Effector memory CD8-positive, alpha-beta T cell (primary cell): ENCODE data around the gene GNLY.
"Not testable (repeated sequence)": the region's sequence is repeated elsewhere in the genome, so short reads cannot be mapped to it uniquely, and the experiment has no call there.

ENCODE experiments used
- ATAC-seq: fragments of 150-1000 bp; cut with Tn5 transposase; replicated peaks from 2 replicates; pipeline ENCODE4 v1.10.0; 2021; ENCODE audit warnings: mild to moderate bottlenecking, moderate library complexity
- DNase-seq, 3 experiments: peaks; one replicate each; pipeline ENCODE4 v3.0.0; 2021
- H3K27ac Mint-ChIP-seq, 2 donors: one replicate each; pipeline ENCODE4 v1.8.0; 2022; ENCODE audit warnings: mild to moderate bottlenecking in 2 of 2, mixed read lengths in 2 of 2, moderate library complexity in 2 of 2
- H3K27me3 Mint-ChIP-seq, 2 donors: one replicate each; pipeline ENCODE4 v1.8.0; 2022; ENCODE audit warnings: mixed read lengths in 2 of 2
- H3K36me3 Mint-ChIP-seq: one replicate; pipeline ENCODE4 v1.8.0; 2022; ENCODE audit warnings: mild to moderate bottlenecking, moderate library complexity, mixed read lengths; ENCODE audit not compliant: insufficient read depth
- H3K4me1 Mint-ChIP-seq, 2 donors: one replicate each; pipeline ENCODE4 v1.8.0; 2022; ENCODE audit warnings: low read depth in 2 of 2, mixed read lengths in 2 of 2
- H3K4me3 Mint-ChIP-seq, 2 donors: one replicate each; pipeline ENCODE4 v1.8.0; 2022; ENCODE audit warnings: mild to moderate bottlenecking in 2 of 2, mixed read lengths in 2 of 2, moderate library complexity in 2 of 2
- H3K9me3 Mint-ChIP-seq, 2 donors: one replicate each; pipeline ENCODE4 v1.8.0; 2022; ENCODE audit warnings: mixed read lengths in 2 of 2

Gene GNLY

GRCh38 chr2:85659324-85659981 is 34.7 kb upstream of the GNLY start:
- Mint-ChIP-seq H3K27ac (peak overlapping the region; percentile 57 to 77), H3K27me3 (no peaks in the 10 kb centered on the region), H3K36me3 (peaks cover 12% of the 10 kb centered on the region), H3K9me3 (no peaks in the 10 kb centered on the region), H3K4me3 (no peak overlapping the region), H3K4me1 (peaks cover 0 to 3% of the 10 kb centered on the region in 2 donors)
- ATAC-seq (no peak), DNase-seq (no peak)

GRCh38 chr2:85660301-85660700 is 33.9 kb upstream of the GNLY start:
- not testable (repeated sequence) for DNase-seq, H3K9me3 Mint-ChIP-seq, ATAC-seq, H3K27ac Mint-ChIP-seq, H3K27me3 Mint-ChIP-seq, H3K36me3 Mint-ChIP-seq, H3K4me3 Mint-ChIP-seq, H3K4me1 Mint-ChIP-seq

GRCh38 chr2:85660725-85661124 is 33.4 kb upstream of the GNLY start:
- DNase-seq (no peak), ATAC-seq (no peak)
- peaks cover 0 to 3% of the 10 kb centered on the region in 2 donors for H3K4me1 Mint-ChIP-seq
- H3K27ac Mint-ChIP-seq: no peak overlapping the region
- no peaks in the 10 kb centered on the region for H3K9me3 Mint-ChIP-seq
- H3K27me3 Mint-ChIP-seq: peaks cover 0 to under 1% of the 10 kb centered on the region in 2 donors
- H3K36me3 Mint-ChIP-seq: peaks cover 3% of the 10 kb centered on the region
- no peak overlapping the region for H3K4me3 Mint-ChIP-seq

GRCh38 chr2:85661139-85661858 is 32.9 kb upstream of the GNLY start:
- Mint-ChIP-seq H3K27ac (no peak overlapping the region), H3K9me3 (no peaks in the 10 kb centered on the region), H3K36me3 (peaks cover 2% of the 10 kb centered on the region), H3K4me3 (no peak overlapping the region), H3K4me1 (peaks cover 0 to 3% of the 10 kb centered on the region in 2 donors), H3K27me3 (peaks cover 0 to 6% of the 10 kb centered on the region in 2 donors)
- no peak for DNase-seq
- ATAC-seq: no peak

GRCh38 chr2:85662899-85663593 is 31.1 kb upstream of the GNLY start:
- H3K9me3 Mint-ChIP-seq: no peaks in the 10 kb centered on the region
- no peaks in the 10 kb centered on the region for H3K36me3 Mint-ChIP-seq
- H3K27me3 Mint-ChIP-seq: peaks cover 0 to 13% of the 10 kb centered on the region in 2 donors
- H3K4me1 Mint-ChIP-seq: peaks cover 0 to 3% of the 10 kb centered on the region in 2 donors
- ATAC-seq: no peak
- no peak for DNase-seq
- peak overlapping the region in 1 of 2 donors; percentile 57 for H3K27ac Mint-ChIP-seq
- H3K4me3 Mint-ChIP-seq: no peak overlapping the region

GRCh38 chr2:85663594-85664565 is 30.3 kb upstream of the GNLY start:
- DNase-seq: no peak
- peaks cover 0 to 3% of the 10 kb centered on the region in 2 donors for H3K4me1 Mint-ChIP-seq
- H3K27ac Mint-ChIP-seq: peak overlapping the region in 1 of 2 donors; percentile 57
- no peaks in the 10 kb centered on the region for H3K36me3 Mint-ChIP-seq
- H3K9me3 Mint-ChIP-seq: no peaks in the 10 kb centered on the region
- no peak for ATAC-seq
- no peak overlapping the region for H3K4me3 Mint-ChIP-seq
- peaks cover 0 to 13% of the 10 kb centered on the region in 2 donors for H3K27me3 Mint-ChIP-seq

- no peak for DNase-seq
- Mint-ChIP-seq H3K9me3 (no peaks in the 10 kb centered on the region), H3K4me1 (no peaks in the 10 kb centered on the region), H3K36me3 (no peaks in the 10 kb centered on the region), H3K4me3 (no peak overlapping the region), H3K27ac (no peak overlapping the region), H3K27me3 (peaks cover 0 to 13% of the 10 kb centered on the region in 2 donors)
- no peak for ATAC-seq
Measured at GRCh38 chr2:85665264-85665937, 28.8 kb upstream of the GNLY start.

GRCh38 chr2:85666016-85666415 is 28.1 kb upstream of the GNLY start:
- Mint-ChIP-seq H3K27ac (no peak overlapping the region), H3K4me3 (no peak overlapping the region), H3K27me3 (peaks cover 0 to 13% of the 10 kb centered on the region in 2 donors), H3K9me3 (no peaks in the 10 kb centered on the region), H3K36me3 (no peaks in the 10 kb centered on the region), H3K4me1 (no peaks in the 10 kb centered on the region)
- DNase-seq (no peak), ATAC-seq (no peak)

- Mint-ChIP-seq H3K9me3 (no peaks in the 10 kb centered on the region), H3K4me1 (no peaks in the 10 kb centered on the region), H3K27ac (no peak overlapping the region), H3K27me3 (peaks cover 0 to 13% of the 10 kb centered on the region in 2 donors), H3K4me3 (no peak overlapping the region), H3K36me3 (no peaks in the 10 kb centered on the region)
- DNase-seq (no peak), ATAC-seq (no peak)
Measured at GRCh38 chr2:85666435-85667316, 27.5 kb upstream of the GNLY start.

- ATAC-seq (no peak), DNase-seq (no peak)
- Mint-ChIP-seq H3K27ac (no peak overlapping the region), H3K4me3 (no peak overlapping the region), H3K36me3 (no peaks in the 10 kb centered on the region), H3K4me1 (no peaks in the 10 kb centered on the region), H3K9me3 (no peaks in the 10 kb centered on the region), H3K27me3 (peaks cover 0 to 13% of the 10 kb centered on the region in 2 donors)
Measured at GRCh38 chr2:85667561-85668008, 26.6 kb upstream of the GNLY start.

GRCh38 chr2:85668009-85668856 is 25.9 kb upstream of the GNLY start, which contains the start of gene SFTPB:
Gene SFTPB (minus strand): TSS chr2:85668199. CDS start chr2:85668183, 16 bp downstream.
- ATAC-seq (no peak), DNase-seq (no peak)
- Mint-ChIP-seq H3K4me3 (no peak within 1 kb of the TSS), H3K27ac (no peak within 1 kb of the TSS), H3K4me1 (no peaks in the 10 kb centered on the region), H3K27me3 (peaks cover 0 to 13% of the 10 kb centered on the region in 2 donors), H3K36me3 (no peaks in the 10 kb centered on the region), H3K9me3 (no peaks in the 10 kb centered on the region)
